ENCODE data around the gene DPEP1. TPM values are rescaled to one million over a fixed set of nuclear protein-coding genes. Genes with fewer than 3 reads are reported as not detected.
"Not testable (repeated sequence)": the region's sequence is repeated elsewhere in the genome, so short reads cannot be mapped to it uniquely, and the experiment has no call there.

Gene DPEP1
- total RNA-seq, 1 donor from 2014 or later = not detected

- no peak overlapping the region for H3K4me3 Mint-ChIP-seq (ENCODE audit: unreplicated experiment)
- H3K27ac Mint-ChIP-seq (ENCODE audit: unreplicated experiment) = no peak overlapping the region
- no peak for DNase-seq (ENCODE audit: extremely low spot score, unreplicated experiment)
- no peaks in the 10 kb centered on the region for H3K9me3 Mint-ChIP-seq (ENCODE audit: unreplicated experiment)
- H3K4me1 Mint-ChIP-seq (ENCODE audit: unreplicated experiment) = peaks cover 34% of the 10 kb centered on the region
- no peak for TF ChIP-seq CTCF (IDR thresholded peaks at IDR 0.05)
- peaks cover 19% of the 10 kb centered on the region for H3K36me3 Mint-ChIP-seq (ENCODE audit: unreplicated experiment)
- no peaks in the 10 kb centered on the region for H3K27me3 Mint-ChIP-seq (ENCODE audit: unreplicated experiment)
Observed at GRCh38 chr16:89567656-89568594, 45.5 kb upstream of the DPEP1 start.

- H3K27ac Mint-ChIP-seq (ENCODE audit: unreplicated experiment) = no peak overlapping the region
- TF ChIP-seq CTCF (IDR thresholded peaks at IDR 0.05) = no peak
- no peak for DNase-seq (ENCODE audit: extremely low spot score, unreplicated experiment)
- H3K27me3 Mint-ChIP-seq (ENCODE audit: unreplicated experiment) = no peaks in the 10 kb centered on the region
- peaks cover 5% of the 10 kb centered on the region for H3K36me3 Mint-ChIP-seq (ENCODE audit: unreplicated experiment)
- H3K4me1 Mint-ChIP-seq (ENCODE audit: unreplicated experiment) = peaks cover 32% of the 10 kb centered on the region
- H3K9me3 Mint-ChIP-seq (ENCODE audit: unreplicated experiment) = no peaks in the 10 kb centered on the region
- H3K4me3 Mint-ChIP-seq (ENCODE audit: unreplicated experiment) = no peak overlapping the region
Observed at GRCh38 chr16:89569506-89570341, 43.7 kb upstream of the DPEP1 start.

- no peak for TF ChIP-seq CTCF (IDR thresholded peaks at IDR 0.05)
- H3K36me3 Mint-ChIP-seq (ENCODE audit: unreplicated experiment) = peaks cover 2% of the 10 kb centered on the region
- no peaks in the 10 kb centered on the region for H3K9me3 Mint-ChIP-seq (ENCODE audit: unreplicated experiment)
- peaks cover 26% of the 10 kb centered on the region for H3K4me1 Mint-ChIP-seq (ENCODE audit: unreplicated experiment)
- H3K4me3 Mint-ChIP-seq (ENCODE audit: unreplicated experiment) = no peak overlapping the region
- no peaks in the 10 kb centered on the region for H3K27me3 Mint-ChIP-seq (ENCODE audit: unreplicated experiment)
- DNase-seq (ENCODE audit: extremely low spot score, unreplicated experiment) = no peak
- H3K27ac Mint-ChIP-seq (ENCODE audit: unreplicated experiment) = no peak overlapping the region
Observed at GRCh38 chr16:89570342-89570923, 43.0 kb upstream of the DPEP1 start.

- H3K4me1 Mint-ChIP-seq (ENCODE audit: unreplicated experiment) = peaks cover 20% of the 10 kb centered on the region
- not testable (repeated sequence) for DNase-seq (ENCODE audit: extremely low spot score, unreplicated experiment); H3K36me3 Mint-ChIP-seq (ENCODE audit: unreplicated experiment); H3K9me3 Mint-ChIP-seq (ENCODE audit: unreplicated experiment); H3K4me3 Mint-ChIP-seq (ENCODE audit: unreplicated experiment); H3K27ac Mint-ChIP-seq (ENCODE audit: unreplicated experiment); H3K27me3 Mint-ChIP-seq (ENCODE audit: unreplicated experiment)
Observed at GRCh38 chr16:89570983-89571598, 42.4 kb upstream of the DPEP1 start.

- Mint-ChIP-seq H3K36me3 (ENCODE audit: unreplicated experiment) (peaks cover 2% of the 10 kb centered on the region), H3K4me3 (ENCODE audit: unreplicated experiment) (no peak overlapping the region)
Observed at GRCh38 chr16:89571636-89572035, 41.8 kb upstream of the DPEP1 start.

More at GRCh38 chr16:89571636-89572035, 41.8 kb upstream of the DPEP1 start:
- no peak for DNase-seq (ENCODE audit: extremely low spot score, unreplicated experiment)
- no peak for TF ChIP-seq CTCF (IDR thresholded peaks at IDR 0.05)
- Mint-ChIP-seq H3K9me3 (ENCODE audit: unreplicated experiment) (no peaks in the 10 kb centered on the region), H3K27ac (ENCODE audit: unreplicated experiment) (no peak overlapping the region), H3K27me3 (ENCODE audit: unreplicated experiment) (no peaks in the 10 kb centered on the region), H3K4me1 (ENCODE audit: unreplicated experiment) (peaks cover 16% of the 10 kb centered on the region)
